Keratinocyte (primary cell): ENCODE measurements around the gene MAD1L1. TPM values are rescaled to one million over a fixed set of nuclear protein-coding genes. Genes with fewer than 3 reads are reported as not detected.

Experiments
- DNase-seq: peaks from one replicate; pipeline ENCODE4 v3.0.0-alpha.2; 2011; ENCODE audit warnings: low read depth, missing footprints, low spot score
- FAIRE-seq: peaks from 2 replicates; lab custom pipeline; 2011; peaks lifted over from hg19 to GRCh38; lab: Jason Lieb, UNC
- H2AFZ ChIP-seq: 2 replicates; pipeline ENCODE4 v1.6.0; 2012; ENCODE audit warnings: low read length, control low read depth, inconsistent platforms; ENCODE audit not compliant: control insufficient read depth
- H3K27ac ChIP-seq: 2 replicates; pipeline ENCODE4 v1.5.1; 2011; ENCODE audit warnings: low read length; ENCODE audit not compliant: control insufficient read depth, insufficient read depth
- H3K27me3 ChIP-seq: 3 replicates; pipeline ENCODE4 v1.6.0; 2011; ENCODE audit warnings: low read length; ENCODE audit not compliant: control insufficient read depth, insufficient read depth; ENCODE audit errors: extremely low read depth
- H3K36me3 ChIP-seq, 2 experiments: 2 replicates in 1 of 2; 3 replicates in 1 of 2; pipeline ENCODE4 v1.5.1; 2011; ENCODE audit warnings: low read length in 2 of 2, mild to moderate bottlenecking in 1 of 2; ENCODE audit not compliant: control insufficient read depth in 2 of 2, insufficient read depth in 2 of 2; ENCODE audit errors: extremely low read depth in 1 of 2
- H3K4me1 ChIP-seq: 3 replicates; pipeline ENCODE4 v1.5.1; 2011; ENCODE audit warnings: low read length; ENCODE audit not compliant: control insufficient read depth, insufficient read depth; ENCODE audit errors: extremely low read depth
- H3K4me2 ChIP-seq: 3 replicates; pipeline ENCODE4 v1.6.0; 2011; ENCODE audit warnings: low read depth, low read length; ENCODE audit not compliant: control insufficient read depth, insufficient read depth; ENCODE audit errors: extremely low read depth
- H3K4me3 ChIP-seq, 3 experiments: fragments of 200-600 bp in 1 of 3; sonication (generic) in 1 of 3; 2 replicates in 2 of 3; 3 replicates in 1 of 3; pipeline ENCODE4 v1.5.1; 2011 to 2016; ENCODE audit warnings: low read length in 3 of 3, mild to moderate bottlenecking in 3 of 3, control low read depth in 2 of 3, inconsistent platforms in 1 of 3, low read depth in 1 of 3, mixed read lengths in 1 of 3, mixed run types in 1 of 3, moderate library complexity in 1 of 3; ENCODE audit not compliant: control insufficient read depth in 2 of 3, insufficient read depth in 2 of 3; ENCODE audit errors: extremely low read depth in 1 of 3
- H3K79me2 ChIP-seq: 2 replicates; pipeline ENCODE4 v1.6.0; 2012; ENCODE audit warnings: low read length; ENCODE audit not compliant: control insufficient read depth, insufficient read depth
- H3K9ac ChIP-seq: 3 replicates; pipeline ENCODE4 v1.6.0; 2011; ENCODE audit warnings: low read length; ENCODE audit not compliant: control insufficient read depth, insufficient read depth; ENCODE audit errors: extremely low read depth
- H3K9me1 ChIP-seq: 3 replicates; pipeline ENCODE4 v1.6.0; 2011; ENCODE audit warnings: low read length; ENCODE audit not compliant: control insufficient read depth, insufficient read depth; ENCODE audit errors: extremely low read depth
- H3K9me3 ChIP-seq: 2 replicates; pipeline ENCODE4 v1.5.1; 2012; ENCODE audit warnings: low read depth, low read length; ENCODE audit not compliant: control insufficient read depth
- H4K20me1 ChIP-seq: 3 replicates; pipeline ENCODE4 v1.6.0; 2011; ENCODE audit warnings: low read length; ENCODE audit not compliant: control insufficient read depth, insufficient read depth; ENCODE audit errors: extremely low read depth
- CTCF ChIP-seq, 3 experiments: IDR thresholded peaks in 1 of 3; conservative IDR thresholded peaks in 1 of 3; optimal IDR thresholded peaks in 1 of 3; 2 replicates in 2 of 3; 3 replicates in 1 of 3; pipeline versions ENCODE3 to v1.5.1; 2011; ENCODE audit warnings: low read length in 3 of 3, mild to moderate bottlenecking in 3 of 3, moderate library complexity in 2 of 3, control low read depth in 1 of 3, inconsistent platforms in 1 of 3; ENCODE audit not compliant: insufficient read depth in 2 of 3; ENCODE audit errors: extremely low read depth in 1 of 3
- EZH2 ChIP-seq: IDR thresholded peaks from one replicate; pipeline ENCODE4 v1.6.1; 2012; ENCODE audit warnings: inconsistent platforms, mild to moderate bottlenecking, low read length, moderate library complexity
- dilution Hi-C: fragments of 300-500 bp; cut with MboI; formaldehyde crosslinking; loops from one replicate; pipeline ENCODE4 v1.7.0; 2020; ENCODE audit warnings: low sequenced_read_pairs; ENCODE audit not compliant: extremely low pct_ligation_motif_present
- polyA plus RNA-seq, 5 experiments: library from polyadenylated mRNA; depleted of rRNA in 3 of 5; stranded (reverse) in 3 of 5; stranded (forward) in 1 of 5; unstranded in 1 of 5; fragments of >200 nt; gene quantifications; 1 replicate in 1 of 5; 2 replicates in 3 of 5; 3 replicates in 1 of 5; pipeline versions ENCODE4 v1.2.1 to v1.2.3, GENCODE V29; 2011 to 2012; ENCODE audit warnings: missing spikeins in 2 of 5, low read depth in 1 of 5, low replicate concordance in 1 of 5

The MAD1L1 gene
- polyA plus RNA-seq, 1 donor (not counting 4 experiments of a cell fraction or from before 2014, with no cell fraction given): 18.0 TPM

- no peak overlapping the region for H3K27ac ChIP-seq
- DNase-seq (no peak), FAIRE-seq (no peak)
- no peak overlapping the region for H3K9ac ChIP-seq
- no peak overlapping the region for H2AFZ ChIP-seq
- no peaks in the 10 kb centered on the region for H3K27me3 ChIP-seq
- no peaks in the 10 kb centered on the region for H3K79me2 ChIP-seq
- H4K20me1 ChIP-seq: no peaks in the 10 kb centered on the region
- dilution Hi-C loops: no loop called here
- no peaks in the 10 kb centered on the region for H3K9me3 ChIP-seq
- peaks cover 0 to 2% of the 10 kb centered on the region in 2 experiments for H3K36me3 ChIP-seq
- H3K4me2 ChIP-seq: no peak overlapping the region
- TF ChIP-seq EZH2: no peak
- TF ChIP-seq CTCF (optimal IDR thresholded peaks at IDR 0.05 in 1 of 3, IDR thresholded peaks at IDR 0.05 in 1 of 3, conservative IDR thresholded peaks at IDR 0.05 in 1 of 3; ENCODE audit: extremely low read depth in 1 of 3, insufficient read depth in 2 of 3, low read length in 3 of 3): no peak
- H3K4me3 ChIP-seq: no peak overlapping the region
- no peaks in the 10 kb centered on the region for H3K9me1 ChIP-seq
- H3K4me1 ChIP-seq: no peaks in the 10 kb centered on the region
Observed at GRCh38 chr7:1869452-1870130, 363.2 kb downstream of the MAD1L1 start.

DNA sequence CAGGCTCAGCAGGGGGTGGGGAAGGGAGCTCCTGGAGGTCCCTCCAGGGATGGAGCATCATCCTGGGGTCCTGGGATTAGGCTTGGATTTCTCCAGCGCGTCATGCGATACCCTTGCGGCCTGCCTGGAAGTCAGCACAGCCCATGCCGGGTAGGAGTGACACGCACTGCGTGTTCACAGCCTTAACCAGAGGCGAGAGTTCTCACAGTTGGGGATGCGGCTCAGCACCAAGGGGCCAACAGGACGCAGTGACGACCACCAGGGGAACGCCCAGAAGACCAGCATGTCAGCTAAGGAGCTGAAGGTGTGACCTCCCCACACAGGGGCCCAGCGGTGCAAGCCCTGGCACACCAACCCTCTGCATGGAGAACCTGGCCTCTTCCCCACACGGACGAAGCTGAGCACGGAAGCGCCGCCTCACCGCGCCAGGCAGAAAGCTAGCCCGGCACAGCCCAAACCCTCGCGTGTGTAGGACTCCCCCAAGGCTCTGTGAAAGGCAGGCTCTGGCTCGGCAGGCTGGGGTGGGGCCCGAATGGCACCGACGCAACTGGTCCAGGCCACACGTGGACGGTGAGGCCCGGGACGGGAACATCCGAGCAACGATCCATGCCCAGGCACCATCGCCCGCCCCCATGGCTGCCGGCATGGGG is 364.1 kb downstream of the MAD1L1 start:
- H3K79me2 ChIP-seq: no peaks in the 10 kb centered on the region
- H3K4me2 ChIP-seq: no peak overlapping the region

More for the DNA sequence above, 364.1 kb downstream of the MAD1L1 start:
- H3K36me3 ChIP-seq: peaks cover 0 to 2% of the 10 kb centered on the region in 2 experiments
- no peak overlapping the region for H3K9ac ChIP-seq
- no peak overlapping the region for H3K4me3 ChIP-seq
- FAIRE-seq (no peak), DNase-seq (no peak)
- H3K4me1 ChIP-seq: no peaks in the 10 kb centered on the region
- H4K20me1 ChIP-seq: no peaks in the 10 kb centered on the region
- H3K27ac ChIP-seq: no peak overlapping the region
- H3K27me3 ChIP-seq: no peaks in the 10 kb centered on the region
- H3K9me3 ChIP-seq: no peaks in the 10 kb centered on the region
- H3K9me1 ChIP-seq: no peaks in the 10 kb centered on the region
- dilution Hi-C loops: no loop called here
- no peak overlapping the region for H2AFZ ChIP-seq
- TF ChIP-seq CTCF (optimal IDR thresholded peaks at IDR 0.05 in 1 of 3, IDR thresholded peaks at IDR 0.05 in 1 of 3, conservative IDR thresholded peaks at IDR 0.05 in 1 of 3; ENCODE audit: extremely low read depth in 1 of 3, insufficient read depth in 2 of 3, low read length in 3 of 3): no peak
- no peak for TF ChIP-seq EZH2
